AG10803 (cell line): ENCODE data around the gene TMEM154.

Experiments
- DNase-seq: peaks from one replicate; pipeline ENCODE4 v3.0.0; 2010; ENCODE audit warnings: low read depth
- H3K4me3 ChIP-seq: 2 replicates; pipeline ENCODE4 v1.5.1; 2011; ENCODE audit warnings: mild to moderate bottlenecking, low read length, control low read depth
- CTCF ChIP-seq: conservative IDR thresholded peaks from 2 replicates; pipeline ENCODE4 v1.5.1; 2011; ENCODE audit warnings: mild to moderate bottlenecking, low read length, control low read depth, inconsistent platforms

Gene TMEM154

DNA sequence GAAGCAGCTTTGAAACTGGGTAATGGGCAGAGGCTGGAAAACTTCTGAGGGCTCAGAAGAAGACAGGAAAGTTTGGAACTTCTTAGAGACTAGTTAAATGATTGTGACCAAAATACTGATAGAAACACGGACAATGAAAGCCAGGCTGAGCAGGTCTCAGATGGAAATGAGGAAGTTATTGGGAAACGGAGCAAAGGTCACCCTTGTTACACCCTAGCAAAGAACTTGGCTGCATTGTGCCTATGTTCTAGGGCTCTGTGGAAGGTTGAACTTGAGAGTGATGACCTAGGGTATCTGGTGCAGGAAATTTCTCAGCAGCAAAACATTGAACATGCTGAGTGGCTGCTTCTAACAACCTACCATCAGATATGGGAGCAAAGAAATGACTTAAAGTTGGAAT lies 93.1 kb downstream of the TMEM154 start:
- TF ChIP-seq CTCF = no peak
- DNase-seq = no peak
- no peak overlapping the region for H3K4me3 ChIP-seq

DNA sequence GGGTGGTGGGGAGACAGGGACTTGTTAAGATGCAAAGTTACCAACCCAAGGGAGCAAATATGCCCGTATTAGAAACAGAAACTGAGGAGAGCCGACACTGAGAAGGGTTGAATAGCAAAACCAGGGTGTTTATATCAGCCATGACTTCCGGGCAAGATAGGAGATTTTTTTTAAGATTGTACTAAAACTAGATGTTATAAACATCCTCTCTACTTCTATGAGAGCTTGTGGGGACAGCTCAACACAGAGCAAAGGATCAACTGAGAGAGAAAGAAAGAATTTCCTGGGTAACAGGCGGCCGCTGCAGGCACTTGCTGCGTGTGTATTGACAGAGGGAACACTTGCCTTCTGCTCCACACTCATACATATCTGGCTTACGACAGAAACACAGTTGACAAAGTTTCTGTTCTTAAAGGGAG lies 94.8 kb downstream of the TMEM154 start:
- no peak for DNase-seq
- no peak overlapping the region for H3K4me3 ChIP-seq

GRCh38 chr4:152581536-152582160 lies 98.1 kb downstream of the TMEM154 start:
- no peak for DNase-seq
- 0 out of 2 replicates have a peak, but pooled peaks have one; percentile 5 for TF ChIP-seq CTCF
- H3K4me3 ChIP-seq = no peak overlapping the region

More for the DNA sequence above, 94.8 kb downstream of the TMEM154 start:
- no peak for TF ChIP-seq CTCF

- H3K4me3 ChIP-seq = no peak overlapping the region
- no peak for DNase-seq
- no peak for TF ChIP-seq CTCF
Measured at GRCh38 chr4:152579916-152580315, 99.9 kb downstream of the TMEM154 start.

- H3K4me3 ChIP-seq = no peak overlapping the region
- TF ChIP-seq CTCF = no peak
- no peak for DNase-seq
Measured at GRCh38 chr4:152579107-152579764, 100.6 kb downstream of the TMEM154 start.

DNA sequence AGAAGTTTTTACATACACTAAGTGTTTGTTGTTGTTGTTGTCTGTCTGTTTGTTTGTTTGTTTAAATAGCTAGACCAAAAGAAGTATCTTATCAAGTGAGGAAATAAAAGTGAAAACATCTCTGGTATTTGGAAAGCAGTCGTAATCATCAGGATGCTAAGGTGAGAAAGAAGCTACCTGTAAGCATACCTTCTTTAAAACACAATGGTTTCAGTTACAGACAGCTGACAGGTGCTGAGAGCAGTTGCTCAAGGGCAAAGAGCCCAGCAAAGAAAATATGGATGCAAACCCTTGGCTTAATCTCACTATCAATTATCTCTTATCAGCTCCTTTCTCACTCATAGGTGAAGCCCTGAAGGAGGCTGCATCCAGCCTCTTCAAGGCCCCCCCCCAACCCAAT lies 101.1 kb downstream of the TMEM154 start:
- H3K4me3 ChIP-seq = no peak overlapping the region
- no peak for TF ChIP-seq CTCF
- DNase-seq = no peak

DNA sequence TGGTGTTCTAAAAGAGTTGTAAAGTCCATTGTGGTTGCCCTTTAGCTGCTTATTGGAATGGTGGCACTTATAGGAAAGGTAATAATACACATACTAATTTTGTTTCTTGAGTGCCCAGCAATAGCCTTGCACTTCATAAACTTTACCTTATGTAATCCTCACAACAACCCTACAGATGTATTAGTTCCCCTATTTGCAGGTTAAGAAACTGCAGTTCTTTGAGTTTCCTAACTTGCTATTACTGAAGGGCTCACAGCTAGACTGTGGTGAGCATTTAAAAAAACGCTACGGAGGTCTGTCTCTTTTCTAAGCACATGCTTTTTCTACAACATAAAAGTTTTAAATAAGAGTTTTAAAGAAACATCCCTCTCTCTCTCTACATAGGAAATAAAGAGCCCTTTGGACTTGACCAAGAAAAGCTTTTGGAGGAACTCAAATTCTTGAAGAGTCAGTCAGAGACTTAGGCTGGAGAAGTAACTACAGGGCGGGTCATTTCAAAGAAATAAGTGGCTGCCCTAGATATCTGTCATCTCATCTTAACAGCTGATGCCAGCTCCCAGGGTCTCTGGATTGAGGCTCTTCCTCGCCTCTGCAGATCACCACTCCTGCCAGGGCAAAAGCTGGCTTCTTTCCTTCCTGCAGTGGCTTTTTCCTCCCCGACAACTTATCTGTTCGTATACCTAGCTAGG lies 101.9 kb downstream of the TMEM154 start:
- H3K4me3 ChIP-seq = no peak overlapping the region
- TF ChIP-seq CTCF = no peak
- no peak for DNase-seq
